B cell (primary cell): Measurements from ENCODE around the gene FOXL1. TPM values are rescaled to one million over a fixed set of nuclear protein-coding genes. Genes with fewer than 3 reads are reported as not detected.

Experiments used
- ATAC-seq: fragments of 200-7000 bp; cut with Tn5 transposase; one replicate; pipeline ENCODE4 v1.10.0; 2021; ENCODE audit warnings: low read depth, mild to moderate bottlenecking, moderate number of reproducible peaks, moderate library complexity
- CTCF ChIA-PET: fragments of 350-600 bp; sonication (Branson Sonifier 250); formaldehyde crosslinking; loops from one replicate; lab custom pipeline; 2021; ENCODE audit warnings: antibody characterized with exemption, inconsistent platforms; lab: Charles Lee
- POLR2A ChIA-PET: fragments of 350-600 bp; sonication (Branson Sonifier 250); formaldehyde crosslinking; loops from one replicate; lab custom pipeline; 2021; ENCODE audit warnings: antibody characterized with exemption; lab: Charles Lee
- DNase-seq: peaks from one replicate; pipeline ENCODE4 v3.0.0; 2013
- H2AFZ ChIP-seq: 2 replicates; pipeline ENCODE4 v1.6.1; 2012; ENCODE audit warnings: mild to moderate bottlenecking, low read depth, low read length; ENCODE audit not compliant: insufficient read depth, poor library complexity, severe bottlenecking
- H3K27ac ChIP-seq, 2 donors: 1 replicate in 1 of 2; 2 replicates in 1 of 2; pipeline ENCODE4 v1.5.1; 2012 to 2013; ENCODE audit warnings: low read length in 2 of 2, mild to moderate bottlenecking in 2 of 2, moderate library complexity in 1 of 2
- H3K27me3 ChIP-seq, 4 experiments: fragments of 200-600 bp in 1 of 4; sonication (generic) in 1 of 4; replicated peaks in 1 of 4; 1 replicate in 2 of 4; 2 replicates in 2 of 4; pipeline versions ENCODE4 v1.6.1 to v1.7.0; 2013 to 2016; ENCODE audit warnings: low read length in 3 of 4, mild to moderate bottlenecking in 2 of 4, mixed read lengths in 1 of 4, moderate library complexity in 1 of 4; ENCODE audit not compliant: insufficient read depth in 4 of 4, control insufficient read depth in 3 of 4; ENCODE audit errors: control extremely low read depth in 1 of 4
- H3K36me3 ChIP-seq, 2 experiments: replicated peaks in 1 of 2; 1 replicate in 1 of 2; 2 replicates in 1 of 2; pipeline versions ENCODE4 v1.6.1 to v1.7.1; 2013; ENCODE audit warnings: low read length in 1 of 2; ENCODE audit not compliant: insufficient read depth in 2 of 2, control insufficient read depth in 1 of 2; ENCODE audit errors: control extremely low read depth in 1 of 2, extremely low read depth in 1 of 2
- H3K4me1 ChIP-seq, 2 donors: fragments of 200-600 bp in 1 of 2; sonication (generic) in 1 of 2; 1 replicate in 1 of 2; 2 replicates in 1 of 2; pipeline versions ENCODE4 v1.5.1 to v1.6.1; 2013 to 2017; ENCODE audit warnings: low read length in 2 of 2; ENCODE audit not compliant: control insufficient read depth in 2 of 2, insufficient read depth in 2 of 2
- H3K4me2 ChIP-seq: replicated peaks from 2 replicates; pipeline ENCODE3; 2012; ENCODE audit warnings: mild to moderate bottlenecking, low read depth, low read length; ENCODE audit not compliant: poor library complexity, severe bottlenecking
- H3K4me3 ChIP-seq, 5 experiments: fragments of 200-600 bp in 1 of 5; sonication (generic) in 1 of 5; 1 replicate in 3 of 5; 2 replicates in 2 of 5; pipeline versions ENCODE4 v1.5.1 to v1.7.0; 2011 to 2016; ENCODE audit warnings: low read length in 4 of 5, mild to moderate bottlenecking in 4 of 5, low read depth in 2 of 5, control low read depth in 1 of 5, moderate library complexity in 1 of 5; ENCODE audit not compliant: insufficient read depth in 1 of 5; ENCODE audit errors: control extremely low read depth in 1 of 5, extremely low read depth in 1 of 5
- H3K79me2 ChIP-seq: fragments of 200-600 bp; sonication (generic); one replicate; pipeline ENCODE4 v1.6.0; 2016; ENCODE audit warnings: low read length; ENCODE audit not compliant: control insufficient read depth, insufficient read depth
- H3K9ac ChIP-seq: fragments of 200-600 bp; sonication (generic); 2 replicates; pipeline ENCODE4 v1.6.1; 2017; ENCODE audit warnings: mild to moderate bottlenecking, low read length, moderate library complexity
- H3K9me3 ChIP-seq, 3 donors: one replicate each; pipeline versions ENCODE4 v1.6.1 to v1.7.1; 2013; ENCODE audit warnings: low read length in 2 of 3; ENCODE audit not compliant: control insufficient read depth in 2 of 3, insufficient read depth in 1 of 3; ENCODE audit errors: control extremely low read depth in 1 of 3
- H4K20me1 ChIP-seq: 2 replicates; pipeline ENCODE4 v1.6.0; 2012; ENCODE audit warnings: mild to moderate bottlenecking, low read length; ENCODE audit not compliant: insufficient read depth, control insufficient read depth, poor library complexity, severe bottlenecking
- H3K27ac Mint-ChIP-seq: one replicate; pipeline ENCODE4 v1.8.0; 2021; ENCODE audit warnings: mixed read lengths
- H3K27me3 Mint-ChIP-seq: one replicate; pipeline ENCODE4 v1.8.0; 2021; ENCODE audit warnings: mixed read lengths
- H3K4me1 Mint-ChIP-seq: one replicate; pipeline ENCODE4 v1.8.0; 2021; ENCODE audit warnings: mixed read lengths
- H3K4me3 Mint-ChIP-seq: one replicate; pipeline ENCODE4 v1.8.0; 2021; ENCODE audit warnings: mixed read lengths
- H3K9me3 Mint-ChIP-seq: one replicate; pipeline ENCODE4 v1.8.0; 2022; ENCODE audit warnings: mixed read lengths; ENCODE audit not compliant: insufficient read depth
- EZH2 ChIP-seq: IDR thresholded peaks from 2 replicates; pipeline ENCODE4 v1.6.1; 2012; ENCODE audit warnings: borderline replicate concordance, low read depth, mild to moderate bottlenecking, moderate library complexity, low read length; ENCODE audit not compliant: insufficient read depth, poor library complexity, severe bottlenecking
- WGBS: methylation state at CpG from one replicate; pipeline ENCODE4 v1.1.5; 2013; ENCODE audit warnings: missing lambda C conversion rate; ENCODE audit not compliant: insufficient coverage; 5-methylcytosine and 5-hydroxymethylcytosine counted together
- intact Hi-C: fragments of 100-400 bp; cut with micrococcal nuclease; formaldehyde crosslinking; loops from one replicate; pipeline ENCODE4 v1.10.0; 2022
- polyA plus RNA-seq: library from polyadenylated mRNA; depleted of rRNA; stranded (reverse); fragments of >200 nt; gene quantifications from 2 replicates; pipeline ENCODE4 v1.2.3, GENCODE V29; 2012
- total RNA-seq, 2 donors: library from RNA; stranded (reverse); fragments of 120-200 nt in 1 of 2; gene quantifications; 1 replicate in 1 of 2; 2 replicates in 1 of 2; pipeline versions ENCODE4 v1.2.3 to v1.2.4, GENCODE V29; 2013 to 2022
- TF ChIP-seq, protein P1 (sequence below): fragments of 200-600 bp; IDR thresholded peaks from one replicate; pipeline ENCODE4 v1.8.0; 2022; ENCODE audit warnings: antibody characterized with exemption, mild to moderate bottlenecking

The FOXL1 gene
- total and polyA plus RNA-seq, 2 donors (not counting 1 experiment from before 2014, with no cell fraction given) = not detected

- H3K4me1 ChIP-seq = no peaks in the 10 kb centered on the region
- DNase-seq (no peak), ATAC-seq (no peak)
- ChIA-PET CTCF (no interaction called here), POLR2A (no interaction called here)
- H3K4me2 ChIP-seq = no peak overlapping the region
- H3K9me3 Mint-ChIP-seq = no peaks in the 10 kb centered on the region
- 84% methylated on average over 8 of the region's 13 CpGs for WGBS
- no peak for TF ChIP-seq EZH2
- TF ChIP-seq, protein P1, sequence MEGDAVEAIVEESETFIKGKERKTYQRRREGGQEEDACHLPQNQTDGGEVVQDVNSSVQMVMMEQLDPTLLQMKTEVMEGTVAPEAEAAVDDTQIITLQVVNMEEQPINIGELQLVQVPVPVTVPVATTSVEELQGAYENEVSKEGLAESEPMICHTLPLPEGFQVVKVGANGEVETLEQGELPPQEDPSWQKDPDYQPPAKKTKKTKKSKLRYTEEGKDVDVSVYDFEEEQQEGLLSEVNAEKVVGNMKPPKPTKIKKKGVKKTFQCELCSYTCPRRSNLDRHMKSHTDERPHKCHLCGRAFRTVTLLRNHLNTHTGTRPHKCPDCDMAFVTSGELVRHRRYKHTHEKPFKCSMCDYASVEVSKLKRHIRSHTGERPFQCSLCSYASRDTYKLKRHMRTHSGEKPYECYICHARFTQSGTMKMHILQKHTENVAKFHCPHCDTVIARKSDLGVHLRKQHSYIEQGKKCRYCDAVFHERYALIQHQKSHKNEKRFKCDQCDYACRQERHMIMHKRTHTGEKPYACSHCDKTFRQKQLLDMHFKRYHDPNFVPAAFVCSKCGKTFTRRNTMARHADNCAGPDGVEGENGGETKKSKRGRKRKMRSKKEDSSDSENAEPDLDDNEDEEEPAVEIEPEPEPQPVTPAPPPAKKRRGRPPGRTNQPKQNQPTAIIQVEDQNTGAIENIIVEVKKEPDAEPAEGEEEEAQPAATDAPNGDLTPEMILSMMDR = no peak
- no peak overlapping the region for H3K27ac Mint-ChIP-seq
- H3K4me3 ChIP-seq = no peak overlapping the region
- peaks cover 0 to 25% (median 7%) of the 10 kb centered on the region in 4 experiments for H3K27me3 ChIP-seq
- H3K36me3 ChIP-seq = no peaks in the 10 kb centered on the region
- H3K4me3 Mint-ChIP-seq = no peak overlapping the region
- no peaks in the 10 kb centered on the region for H3K4me1 Mint-ChIP-seq
- no peak overlapping the region for H2AFZ ChIP-seq
- H3K9me3 ChIP-seq = no peaks in the 10 kb centered on the region
- no peaks in the 10 kb centered on the region for H3K79me2 ChIP-seq
- H4K20me1 ChIP-seq = no peaks in the 10 kb centered on the region
- H3K9ac ChIP-seq = no peak overlapping the region
- H3K27ac ChIP-seq = no peak overlapping the region
- intact Hi-C loops = no loop called here
- peaks cover 51% of the 10 kb centered on the region for H3K27me3 Mint-ChIP-seq
These were observed 15.7 kb downstream of the FOXL1 start for GRCh38 chr16:86593913-86594620.

- H3K4me3 Mint-ChIP-seq = no peak overlapping the region
- ChIA-PET CTCF (no interaction called here), POLR2A (no interaction called here)
- Histone ChIP-seq H3K9ac (no peak overlapping the region), H4K20me1 (no peaks in the 10 kb centered on the region), H3K4me1 (no peaks in the 10 kb centered on the region), H3K27ac (no peak overlapping the region), H3K36me3 (no peaks in the 10 kb centered on the region), H3K27me3 (peaks cover 0 to 25% (median 6%) of the 10 kb centered on the region in 4 experiments), H3K79me2 (no peaks in the 10 kb centered on the region), H3K4me2 (no peak overlapping the region), H2AFZ (no peak overlapping the region), H3K4me3 (no peak overlapping the region), H3K9me3 (no peaks in the 10 kb centered on the region)
- 100% methylated on average over 2 of the region's 8 CpGs for WGBS
- peaks cover 54% of the 10 kb centered on the region for H3K27me3 Mint-ChIP-seq
- no peak overlapping the region for H3K27ac Mint-ChIP-seq
- no peaks in the 10 kb centered on the region for H3K9me3 Mint-ChIP-seq
- intact Hi-C loops = no loop called here
- no peak for TF ChIP-seq EZH2
- TF ChIP-seq, protein P1 = no peak
- no peak for ATAC-seq
- no peak for DNase-seq
- no peaks in the 10 kb centered on the region for H3K4me1 Mint-ChIP-seq
These were observed 16.4 kb downstream of the FOXL1 start for GRCh38 chr16:86594721-86595120.
